BLaER1 (cell line): ENCODE measurements around the gene NXPH2.

Experiments
- H3K27ac ChIP-seq: shearing (Covaris generic); formaldehyde crosslinking; 2 replicates; pipeline ENCODE4 v1.8.1; 2022
- H3K27me3 ChIP-seq: shearing (Covaris generic); formaldehyde crosslinking; 2 replicates; pipeline ENCODE4 v1.8.1; 2022
- H3K36me3 ChIP-seq: shearing (Covaris generic); formaldehyde crosslinking; 2 replicates; pipeline ENCODE4 v1.8.1; 2022
- H3K4me1 ChIP-seq: shearing (Covaris generic); formaldehyde crosslinking; 2 replicates; pipeline ENCODE4 v1.8.1; 2022
- H3K4me2 ChIP-seq: shearing (Covaris generic); formaldehyde crosslinking; 2 replicates; pipeline ENCODE4 v1.8.1; 2022
- H3K4me3 ChIP-seq: shearing (Covaris generic); formaldehyde crosslinking; 2 replicates; pipeline ENCODE4 v1.8.1; 2022
- H3K9ac ChIP-seq: shearing (Covaris generic); formaldehyde crosslinking; 2 replicates; pipeline ENCODE4 v1.8.1; 2022
- H3K9me3 ChIP-seq: shearing (Covaris generic); formaldehyde crosslinking; 2 replicates; pipeline ENCODE4 v1.8.1; 2022
- H4K20me1 ChIP-seq: shearing (Covaris generic); formaldehyde crosslinking; 2 replicates; pipeline ENCODE4 v1.8.1; 2022
- Cebpa-rat ChIP-seq: shearing (Covaris generic); IDR thresholded peaks from 2 replicates; pipeline ENCODE4 v1.8.1; 2022

NXPH2 gene

GRCh38 chr2:138620431-138620830 lies 159.8 kb downstream of the NXPH2 start:
- no peak for TF ChIP-seq Cebpa-rat
- Histone ChIP-seq H3K4me1 (no peaks in the 10 kb centered on the region), H3K4me3 (no peak overlapping the region), H3K36me3 (no peaks in the 10 kb centered on the region), H3K27ac (no peak overlapping the region), H3K9ac (no peak overlapping the region), H3K4me2 (no peak overlapping the region), H3K27me3 (no peaks in the 10 kb centered on the region), H3K9me3 (no peaks in the 10 kb centered on the region), H4K20me1 (no peaks in the 10 kb centered on the region)
